Stomach (tissue), 19 donors: ENCODE data around the gene B4GALT5. TPM values are rescaled to one million over a fixed set of nuclear protein-coding genes. Genes with fewer than 3 reads are reported as not detected.
"Not testable (repeated sequence)": the region's sequence is repeated elsewhere in the genome, so short reads cannot be mapped to it uniquely, and the experiment has no call there.

Experiments used
- DNase-seq, 2 donors: peaks; one replicate each; pipeline versions ENCODE4 v3.0.0 to v3.0.0-alpha.2; 2013 to 2019
- H3K27ac ChIP-seq, 5 donors: fragments of 200-600 bp in 4 of 5; sonication (generic) in 4 of 5; one replicate each; pipeline ENCODE4 v1.5.1; 2013 to 2019; ENCODE audit warnings: mild to moderate bottlenecking in 1 of 5, moderate library complexity in 1 of 5
- H3K27me3 ChIP-seq, 3 donors: fragments of 200-600 bp; sonication (generic); one replicate each; pipeline ENCODE4 v1.5.1; 2017 to 2019; ENCODE audit warnings: mixed run types in 1 of 3
- H3K36me3 ChIP-seq, 4 donors: fragments of 200-600 bp; sonication (generic); 1 replicate in 3 of 4; 2 replicates in 1 of 4; pipeline ENCODE4 v1.5.1; 2016 to 2019
- H3K4me1 ChIP-seq, 4 donors: fragments of 200-600 bp; sonication (generic); one replicate each; pipeline ENCODE4 v1.5.1; 2016 to 2019
- H3K4me3 ChIP-seq, 4 donors: fragments of 200-600 bp; sonication (generic) in 3 of 4; one replicate each; pipeline ENCODE4 v1.5.1; 2016 to 2019; ENCODE audit warnings: mild to moderate bottlenecking in 1 of 4
- H3K9me3 ChIP-seq, 4 donors: fragments of 200-600 bp; sonication (generic); one replicate each; pipeline ENCODE4 v1.5.1; 2016 to 2019
- CTCF ChIP-seq, 7 experiments: fragments of 450-650 bp in 4 of 7; fragments of 200-600 bp in 3 of 7; sonication (generic) in 3 of 7; IDR thresholded peaks; one replicate each; pipeline ENCODE4 v1.5.1; 2016 to 2019; ENCODE audit warnings: antibody characterized with exemption in 7 of 7, control low read depth in 2 of 7, mild to moderate bottlenecking in 1 of 7
- EP300 ChIP-seq: sonication (generic); formaldehyde crosslinking; IDR thresholded peaks from one replicate; pipeline ENCODE4 v1.6.1; 2017; ENCODE audit warnings: antibody characterized with exemption
- POLR2A ChIP-seq, 4 donors: fragments of 450-650 bp; IDR thresholded peaks; one replicate each; pipeline ENCODE4 v1.6.1; 2016; ENCODE audit warnings: antibody characterized with exemption in 4 of 4, control low read depth in 2 of 4, mild to moderate bottlenecking in 1 of 4, moderate library complexity in 1 of 4
- POLR2AphosphoS5 ChIP-seq, 3 donors: sonication (generic); formaldehyde crosslinking; IDR thresholded peaks; one replicate each; pipeline ENCODE4 v1.6.1; 2016; ENCODE audit warnings: antibody characterized with exemption in 3 of 3
- WGBS, 5 donors: extraction: QIAGEN DNeasy Blood & Tissue Kit in 3 of 5; methylation state at CpG; one replicate each; pipeline versions ENCODE4 v1.1.5 to v1.1.7; 2013 to 2018; 5-methylcytosine and 5-hydroxymethylcytosine counted together
- intact Hi-C: fragments of 100-400 bp; cut with DNase I; formaldehyde crosslinking; loops from one replicate; pipeline ENCODE4 v1.15.1; 2023; ENCODE audit warnings: low total_unique reads
- long read RNA-seq, 10 donors: transcript quantifications; one replicate each; lab custom pipeline, GENCODE V29; 2026
- polyA plus RNA-seq, 3 donors: library from polyadenylated mRNA; stranded (reverse); fragments of 200-250 nt; gene quantifications; one replicate each; pipeline ENCODE4 v1.2.3, GENCODE V29; 2013
- total RNA-seq, 5 donors: library from RNA; depleted of rRNA; stranded (reverse); fragments of >200 nt; gene quantifications; one replicate each; pipeline versions ENCODE4 v1.1.0 to v1.2.3, GENCODE V29; 2014 to 2016
- donor health status: healthy with polysubstance abuse.
- donor health status: Bipolar disorder and iron deficiency.
- donor health status: healthy.

B4GALT5 gene
- 10 to 100 TPM; 17.5 to 40.0 (median 25.8) TPM for total RNA-seq
- polyA plus RNA-seq, result 10 to 100 TPM in 2 of 3 donors, 1 to 10 TPM in 1; 7.5 to 10.8 (median 10.2) TPM
- long read RNA-seq, donor 1, full-length matches to known transcripts, result 4 of 9 reads
- long read RNA-seq, donor 1, partial matches to known transcripts, result 5 of 9 reads
- long read RNA-seq, donor 1, other reads (novel, unspliced or antisense), result 0 of 9 reads
- long read RNA-seq, donor 2, full-length matches to known transcripts, result 6 of 6 reads
- long read RNA-seq, donor 2, partial matches to known transcripts, result 0 of 6 reads
- long read RNA-seq, donor 2, other reads (novel, unspliced or antisense), result 0 of 6 reads
- long read RNA-seq, donor 3, full-length matches to known transcripts, result 4 of 4 reads
- long read RNA-seq, donor 3, partial matches to known transcripts, result 0 of 4 reads
- long read RNA-seq, donor 3, other reads (novel, unspliced or antisense), result 0 of 4 reads
- long read RNA-seq, donor 4, full-length matches to known transcripts, result 4 of 4 reads
- long read RNA-seq, donor 4, partial matches to known transcripts, result 0 of 4 reads
- long read RNA-seq, donor 4, other reads (novel, unspliced or antisense), result 0 of 4 reads
- long read RNA-seq, donor 5, full-length matches to known transcripts, result 8 of 14 reads
- long read RNA-seq, donor 5, partial matches to known transcripts, result 6 of 14 reads
- long read RNA-seq, donor 5, other reads (novel, unspliced or antisense), result 0 of 14 reads
- long read RNA-seq, donor 6, full-length matches to known transcripts, result 2 of 10 reads
- long read RNA-seq, donor 6, partial matches to known transcripts, result 8 of 10 reads
- long read RNA-seq, donor 6, other reads (novel, unspliced or antisense), result 0 of 10 reads
- long read RNA-seq, donor 7, full-length matches to known transcripts, result 10 of 10 reads
- long read RNA-seq, donor 7, partial matches to known transcripts, result 0 of 10 reads
- long read RNA-seq, donor 7, other reads (novel, unspliced or antisense), result 0 of 10 reads
- long read RNA-seq, donor 8, full-length matches to known transcripts, result 8 of 8 reads
- long read RNA-seq, donor 8, partial matches to known transcripts, result 0 of 8 reads
- long read RNA-seq, donor 8, other reads (novel, unspliced or antisense), result 0 of 8 reads
- long read RNA-seq, donor 9, full-length matches to known transcripts, result 2 of 2 reads
- long read RNA-seq, donor 9, partial matches to known transcripts, result 0 of 2 reads
- long read RNA-seq, donor 9, other reads (novel, unspliced or antisense), result 0 of 2 reads
- long read RNA-seq, donor 10, full-length matches to known transcripts, result 7 of 7 reads
- long read RNA-seq, donor 10, partial matches to known transcripts, result 0 of 7 reads
- long read RNA-seq, donor 10, other reads (novel, unspliced or antisense), result 0 of 7 reads

- 4 to 9% (median 7%) methylated on average over 22 to 59 of the region's 70 CpGs for WGBS, 5 donors
Observed at GRCh38 chr20:49713753-49714712, at the start of gene B4GALT5. B4GALT5 (minus strand) TSS chr20:49713878; CDS start chr20:49713690, 188 bp downstream.

GRCh38 chr20:49762940-49763766 lies 49.5 kb upstream of the B4GALT5 start:
- Histone ChIP-seq H3K36me3 (no peaks in the 10 kb centered on the region), H3K9me3 (no peaks in the 10 kb centered on the region), H3K27ac (peak overlapping the region in 3 of 5 donors; percentile 2 to 92 (median 16)), H3K4me1 (peaks cover 11 to 42% (median 15%) of the 10 kb centered on the region in 4 donors), H3K27me3 (no peaks in the 10 kb centered on the region), H3K4me3 (no peak overlapping the region)
- intact Hi-C loops, result no loop called here
- no peak for TF ChIP-seq CTCF (IDR thresholded peaks at IDR 0.05)
- no peak for TF ChIP-seq EP300
- TF ChIP-seq POLR2AphosphoS5 (IDR thresholded peaks at IDR 0.05), result no peak
- no peak for TF ChIP-seq POLR2A (IDR thresholded peaks at IDR 0.05)
- DNase-seq, result no peak
- 85 to 89% (median 86%) methylated on average over 12 of the region's 12 CpGs for WGBS, 5 donors

More at GRCh38 chr20:49713753-49714712, at the start of gene B4GALT5:
- Histone ChIP-seq H3K27me3 (no peaks in the 10 kb centered on the region), H3K4me1 (peaks cover 17 to 48% (median 37%) of the 10 kb centered on the region in 4 donors), H3K27ac (peak within 1 kb of the TSS; percentile 95 to 99 (median 95)), H3K9me3 (no peaks in the 10 kb centered on the region), H3K36me3 (no peaks in the 10 kb centered on the region), H3K4me3 (peak within 1 kb of the TSS; percentile 79 to 97 (median 92))
- intact Hi-C loops, result no loop called here
- peak; percentile 73 to 94 for DNase-seq
- TF ChIP-seq POLR2AphosphoS5 (IDR thresholded peaks at IDR 0.05) (peak in 2 of 3 donors; percentile 27 to 31), EP300 (no peak), POLR2A (IDR thresholded peaks at IDR 0.05) (no peak), CTCF (IDR thresholded peaks at IDR 0.05) (no peak)

GRCh38 chr20:49761888-49762287 lies 48.2 kb upstream of the B4GALT5 start:
- H3K4me1 ChIP-seq, result peaks cover 6 to 29% (median 10%) of the 10 kb centered on the region in 4 donors
- intact Hi-C loops, H3K9me3 ChIP-seq, H3K36me3 ChIP-seq, H3K4me3 ChIP-seq, H3K27me3 ChIP-seq, DNase-seq, H3K27ac ChIP-seq: not testable (repeated sequence)
- WGBS, 5 donors, result 73 to 91% (median 81%) methylated on average over 5 to 7 of the region's 7 CpGs
